A549 (cell line): ENCODE data around the gene CRISP2. TPM values are rescaled to one million over a fixed set of nuclear protein-coding genes. Genes with fewer than 3 reads are reported as not detected.

ENCODE experiments used
- ATAC-seq, 2 experiments: fragments of 200-7000 bp in 1 of 2; fragments of >200 bp in 1 of 2; cut with Nextera tagmentation in 1 of 2; cut with Tn5 transposase in 1 of 2; 3 replicates each; pipeline versions ENCODE4 v1.8.0 to v1.9.1; 2018 to 2020; ENCODE audit warnings: mild to moderate bottlenecking in 1 of 2, moderate library complexity in 1 of 2
- CTCF ChIA-PET: fragments of 300-600 bp; sonication (Branson Sonifier 250); formaldehyde crosslinking; extraction: SDS; loops from one replicate; lab custom pipeline; 2021; ENCODE audit warnings: antibody characterized with exemption, inconsistent platforms; lab: Yijun Ruan, JAX
- POLR2A ChIA-PET: fragments of 350-600 bp; formaldehyde crosslinking; extraction: SDS; loops from one replicate; lab custom pipeline; 2021; ENCODE audit warnings: antibody characterized with exemption, inconsistent platforms; lab: Yijun Ruan, JAX
- DNase-seq, 2 experiments: peaks; one replicate each; pipeline versions ENCODE4 v3.0.0 to v3.0.0-alpha.2; 2011 to 2016; ENCODE audit warnings: low read depth in 1 of 2, low spot score in 1 of 2
- FAIRE-seq: peaks from 2 replicates; lab custom pipeline; 2011; peaks lifted over from hg19 to GRCh38; lab: Jason Lieb, UNC
- H3K27ac ChIP-seq, 2 experiments: fragments of >200 bp; sonication (Bioruptor Twin); formaldehyde crosslinking; 3 replicates each; pipeline ENCODE4 v1.5.1; 2016 to 2017
- H3K4me1 ChIP-seq: fragments of >200 bp; sonication (Bioruptor Twin); formaldehyde crosslinking; 3 replicates; pipeline ENCODE4 v1.6.1; 2016
- H3K4me2 ChIP-seq: fragments of >200 bp; sonication (Bioruptor Twin); formaldehyde crosslinking; 3 replicates; pipeline ENCODE4 v1.6.1; 2016
- H3K4me3 ChIP-seq: fragments of >200 bp; sonication (Bioruptor Twin); formaldehyde crosslinking; 3 replicates; pipeline ENCODE4 v1.5.1; 2016
- H3K9me3 ChIP-seq: fragments of >200 bp; sonication (Bioruptor Twin); formaldehyde crosslinking; 3 replicates; pipeline ENCODE4 v1.6.1; 2016
- CBX2 ChIP-seq: fragments of 200-600 bp; sonication (generic); IDR thresholded peaks from 2 replicates; pipeline ENCODE4 v1.6.1; 2016; ENCODE audit warnings: low read depth, mild to moderate bottlenecking, borderline replicate concordance
- CBX8 ChIP-seq: fragments of 200-600 bp; sonication (generic); IDR thresholded peaks from 2 replicates; pipeline ENCODE4 v1.6.1; 2016
- CHD2 ChIP-seq: fragments of 150-350 bp; IDR thresholded peaks from 2 replicates; pipeline ENCODE4 v1.6.1; 2014; ENCODE audit warnings: low read length; ENCODE audit not compliant: partially characterized antibody
- CHD4 ChIP-seq: fragments of 200-600 bp; sonication (generic); IDR thresholded peaks from 2 replicates; pipeline ENCODE4 v1.6.1; 2016; ENCODE audit warnings: antibody characterized with exemption, mild to moderate bottlenecking, borderline replicate concordance
- EHMT2 ChIP-seq: fragments of 200-600 bp; sonication (generic); IDR thresholded peaks from 2 replicates; pipeline ENCODE4 v1.6.1; 2016; ENCODE audit warnings: antibody characterized with exemption, low read depth, mild to moderate bottlenecking, moderate library complexity
- ESRRA ChIP-seq: fragments of 150-350 bp; IDR thresholded peaks from 2 replicates; pipeline ENCODE4 v1.6.1; 2014; ENCODE audit warnings: mild to moderate bottlenecking, low read length, borderline replicate concordance
- FOXS1 ChIP-seq: fragments of 250-450 bp; sonication (Bioruptor Pico); IDR thresholded peaks from 2 replicates; pipeline ENCODE4 v1.5.0; 2020; ENCODE audit warnings: mild to moderate bottlenecking, moderate library complexity
- GATA3 ChIP-seq: IDR thresholded peaks from 2 replicates; pipeline ENCODE4 v1.6.1; 2012; ENCODE audit warnings: borderline replicate concordance
- HDAC2 ChIP-seq: fragments of 200-600 bp; sonication (generic); IDR thresholded peaks from 2 replicates; pipeline ENCODE4 v1.6.1; 2016
- HEYL ChIP-seq: fragments of 250-450 bp; sonication (Bioruptor Pico); IDR thresholded peaks from 2 replicates; pipeline ENCODE4 v1.8.0; 2021; ENCODE audit warnings: mild to moderate bottlenecking, moderate library complexity
- KDM1A ChIP-seq: fragments of 200-600 bp; sonication (generic); IDR thresholded peaks from 2 replicates; pipeline ENCODE4 v1.6.1; 2016; ENCODE audit warnings: low read depth, mild to moderate bottlenecking
- PHF8 ChIP-seq: fragments of 200-600 bp; sonication (generic); IDR thresholded peaks from 2 replicates; pipeline ENCODE4 v1.6.1; 2016; ENCODE audit warnings: low read depth, mild to moderate bottlenecking, antibody characterized with exemption, moderate library complexity, borderline replicate concordance
- POLR2AphosphoS2 ChIP-seq: conservative IDR thresholded peaks from 2 replicates; pipeline ENCODE4 v1.6.1; 2012; ENCODE audit warnings: low read length, improper control_type of control experiment, inconsistent platforms
- RCOR1 ChIP-seq: fragments of 150-350 bp; IDR thresholded peaks from 2 replicates; pipeline ENCODE4 v1.6.1; 2014; ENCODE audit warnings: antibody characterized with exemption, low read length, low read depth
- SREBF2 ChIP-seq: fragments of 450-650 bp; IDR thresholded peaks from 2 replicates; pipeline ENCODE4 v1.6.1; 2014; ENCODE audit warnings: mild to moderate bottlenecking, moderate library complexity
- TFCP2L1 ChIP-seq: fragments of 250-450 bp; sonication (Bioruptor Pico); IDR thresholded peaks from 2 replicates; pipeline ENCODE4 v1.5.0; 2021; ENCODE audit warnings: mild to moderate bottlenecking
- TP53 ChIP-seq: fragments of 250-450 bp; sonication (Bioruptor Pico); IDR thresholded peaks from 2 replicates; pipeline ENCODE4 v1.5.0; 2021; ENCODE audit warnings: mild to moderate bottlenecking, moderate library complexity
- ZSCAN20 ChIP-seq: fragments of 250-450 bp; sonication (Bioruptor Pico); IDR thresholded peaks from 2 replicates; pipeline ENCODE4 v1.8.0; 2022; ENCODE audit warnings: mild to moderate bottlenecking, moderate library complexity
- whole genome bisulfite sequencing: methylation state at CpG from one replicate; pipeline ENCODE4 v1.1.6; 2017; ENCODE audit errors: missing lambda C conversion rate; 5-methylcytosine and 5-hydroxymethylcytosine counted together
- polyA plus RNA-seq, 4 experiments: library from polyadenylated mRNA; depleted of rRNA in 3 of 4; stranded (reverse); fragments of >200 nt; fragmentation: RNase III in 1 of 4; extraction: RNeasy Plus Mini Kit Qiagen cat#74134 plus additional on column Dnase treatment in 1 of 4; gene quantifications; 2 replicates in 3 of 4; 3 replicates in 1 of 4; pipeline ENCODE4 v1.2.3, GENCODE V29; 2011 to 2017
- TF ChIP-seq, protein P1 (sequence below): fragments of >200 bp; sonication (Bioruptor Twin); formaldehyde crosslinking; IDR thresholded peaks from 3 replicates; pipeline ENCODE4 v1.6.1; 2016
- TF ChIP-seq, protein P2 (sequence below): fragments of 250-450 bp; sonication (Bioruptor Pico); IDR thresholded peaks from 2 replicates; pipeline ENCODE4 v1.5.0; 2021; ENCODE audit warnings: mild to moderate bottlenecking, moderate library complexity, borderline replicate concordance
- TF ChIP-seq, protein P3 (sequence below): IDR thresholded peaks from 2 replicates; pipeline ENCODE4 v1.6.1; 2012
- TF ChIP-seq, protein P4 (sequence below): fragments of 200-600 bp; sonication (generic); IDR thresholded peaks from 2 replicates; pipeline ENCODE4 v1.6.1; 2016; ENCODE audit warnings: antibody characterized with exemption, mild to moderate bottlenecking, moderate library complexity
- TF ChIP-seq, protein P5 (sequence below): IDR thresholded peaks from 2 replicates; pipeline ENCODE4 v1.6.1; 2012; ENCODE audit warnings: low read depth, borderline replicate concordance

The CRISP2 gene
- polyA plus RNA-seq, 2 of the 4 experiments (the other 2 are of a cell fraction), result not detected

DNA sequence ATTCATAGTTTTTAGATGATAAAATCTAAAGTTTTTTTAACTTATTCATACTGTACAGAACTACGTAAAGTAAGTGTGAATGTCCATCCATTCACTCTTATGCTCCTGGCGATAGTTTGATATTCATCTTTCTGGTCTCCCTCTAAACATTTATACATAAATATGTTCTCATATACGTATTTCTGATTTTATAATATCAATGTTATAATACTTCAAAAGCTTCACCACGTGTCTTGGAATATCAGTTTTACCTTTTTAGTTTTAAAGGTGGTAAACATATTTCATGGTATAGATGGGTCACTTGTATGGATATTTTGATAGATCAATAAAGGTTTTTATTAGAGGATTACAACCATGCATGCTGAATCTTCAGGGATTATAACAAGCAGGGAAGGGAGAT is 66.4 kb downstream of the CRISP2 start:
- ATAC-seq (no peak), DNase-seq (no peak), FAIRE-seq (no peak)
- 48% methylated on average over 4 of the region's 4 CpGs for WGBS
- Histone ChIP-seq H3K4me2 (no peak overlapping the region), H3K4me3 (no peak overlapping the region), H3K4me1 (no peaks in the 10 kb centered on the region), H3K9me3 (no peaks in the 10 kb centered on the region), H3K27ac (no peak overlapping the region)
- no peak for TF ChIP-seq CBX8
- TF ChIP-seq, protein P1, sequence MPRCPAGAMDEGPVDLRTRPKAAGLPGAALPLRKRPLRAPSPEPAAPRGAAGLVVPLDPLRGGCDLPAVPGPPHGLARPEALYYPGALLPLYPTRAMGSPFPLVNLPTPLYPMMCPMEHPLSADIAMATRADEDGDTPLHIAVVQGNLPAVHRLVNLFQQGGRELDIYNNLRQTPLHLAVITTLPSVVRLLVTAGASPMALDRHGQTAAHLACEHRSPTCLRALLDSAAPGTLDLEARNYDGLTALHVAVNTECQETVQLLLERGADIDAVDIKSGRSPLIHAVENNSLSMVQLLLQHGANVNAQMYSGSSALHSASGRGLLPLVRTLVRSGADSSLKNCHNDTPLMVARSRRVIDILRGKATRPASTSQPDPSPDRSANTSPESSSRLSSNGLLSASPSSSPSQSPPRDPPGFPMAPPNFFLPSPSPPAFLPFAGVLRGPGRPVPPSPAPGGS, result no peak
- no peak for TF ChIP-seq RCOR1
- no peak for TF ChIP-seq CHD2
- TF ChIP-seq, protein P2, sequence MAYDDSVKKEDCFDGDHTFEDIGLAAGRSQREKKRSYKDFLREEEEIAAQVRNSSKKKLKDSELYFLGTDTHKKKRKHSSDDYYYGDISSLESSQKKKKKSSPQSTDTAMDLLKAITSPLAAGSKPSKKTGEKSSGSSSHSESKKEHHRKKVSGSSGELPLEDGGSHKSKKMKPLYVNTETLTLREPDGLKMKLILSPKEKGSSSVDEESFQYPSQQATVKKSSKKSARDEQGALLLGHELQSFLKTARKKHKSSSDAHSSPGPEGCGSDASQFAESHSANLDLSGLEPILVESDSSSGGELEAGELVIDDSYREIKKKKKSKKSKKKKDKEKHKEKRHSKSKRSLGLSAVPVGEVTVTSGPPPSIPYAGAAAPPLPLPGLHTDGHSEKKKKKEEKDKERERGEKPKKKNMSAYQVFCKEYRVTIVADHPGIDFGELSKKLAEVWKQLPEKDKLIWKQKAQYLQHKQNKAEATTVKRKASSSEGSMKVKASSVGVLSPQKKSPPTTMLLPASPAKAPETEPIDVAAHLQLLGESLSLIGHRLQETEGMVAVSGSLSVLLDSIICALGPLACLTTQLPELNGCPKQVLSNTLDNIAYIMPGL (CRISPR knock-in tag), result no peak
- TF ChIP-seq CBX2, result no peak
- TF ChIP-seq, protein P3, sequence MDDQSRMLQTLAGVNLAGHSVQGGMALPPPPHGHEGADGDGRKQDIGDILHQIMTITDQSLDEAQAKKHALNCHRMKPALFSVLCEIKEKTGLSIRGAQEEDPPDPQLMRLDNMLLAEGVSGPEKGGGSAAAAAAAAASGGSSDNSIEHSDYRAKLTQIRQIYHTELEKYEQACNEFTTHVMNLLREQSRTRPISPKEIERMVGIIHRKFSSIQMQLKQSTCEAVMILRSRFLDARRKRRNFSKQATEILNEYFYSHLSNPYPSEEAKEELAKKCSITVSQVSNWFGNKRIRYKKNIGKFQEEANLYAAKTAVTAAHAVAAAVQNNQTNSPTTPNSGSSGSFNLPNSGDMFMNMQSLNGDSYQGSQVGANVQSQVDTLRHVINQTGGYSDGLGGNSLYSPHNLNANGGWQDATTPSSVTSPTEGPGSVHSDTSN, result no peak
- TF ChIP-seq PHF8, result no peak
- TF ChIP-seq TFCP2L1 (CRISPR knock-in tag), result no peak
- TF ChIP-seq POLR2AphosphoS2, result no peak
- TF ChIP-seq HEYL (CRISPR knock-in tag), result no peak
- ChIA-PET POLR2A (no interaction called here), CTCF (interaction anchor here (1.3 kb wide), 1 partner anchor 40 kb away, joined by 3 read pairs; no protein-coding TSS in a partner anchor)

DNA sequence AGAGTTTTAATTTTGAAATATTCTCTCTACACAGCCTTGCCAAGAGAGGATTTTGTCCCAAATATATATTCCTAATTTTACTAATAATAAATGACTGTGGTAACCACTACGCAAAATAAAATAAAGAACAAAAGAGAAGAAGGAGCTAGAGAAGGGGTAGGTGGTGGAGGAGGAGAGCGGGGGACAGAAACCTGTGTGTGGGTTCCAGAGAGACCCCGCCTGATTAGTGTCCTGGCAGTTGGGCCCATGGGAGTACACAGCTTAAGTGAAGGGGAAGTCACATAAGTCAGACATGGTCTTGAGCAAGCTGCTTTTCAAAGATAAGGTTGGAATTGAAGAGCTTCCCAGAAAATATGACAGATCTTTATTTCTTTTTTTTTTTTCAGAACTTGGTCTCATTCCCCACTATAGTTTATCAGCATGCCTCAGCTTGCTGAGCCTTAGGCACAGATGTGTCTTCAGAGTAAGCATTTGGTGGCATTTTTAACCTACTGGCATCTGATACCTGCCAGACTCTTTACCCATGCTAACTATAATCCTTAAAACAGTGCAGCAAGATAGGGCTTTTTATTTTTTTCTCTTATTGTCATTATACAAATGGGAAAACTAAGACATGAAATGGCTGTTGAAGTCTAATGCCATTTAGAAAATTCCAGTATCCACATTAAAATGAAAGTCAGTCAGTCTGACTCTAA is 67.1 kb downstream of the CRISP2 start:
- 76% methylated on average over 3 of the region's 3 CpGs for WGBS
- POLR2A ChIA-PET, result no interaction called here
- H3K4me1 ChIP-seq, result no peaks in the 10 kb centered on the region
- DNase-seq (no peak), ATAC-seq (no peak), FAIRE-seq (no peak)
- no peak overlapping the region for H3K27ac ChIP-seq
- CTCF ChIA-PET, result no interaction called here
- no peak overlapping the region for H3K4me2 ChIP-seq
- H3K9me3 ChIP-seq, result no peaks in the 10 kb centered on the region
- H3K4me3 ChIP-seq, result no peak overlapping the region
- TF ChIP-seq, protein P4, sequence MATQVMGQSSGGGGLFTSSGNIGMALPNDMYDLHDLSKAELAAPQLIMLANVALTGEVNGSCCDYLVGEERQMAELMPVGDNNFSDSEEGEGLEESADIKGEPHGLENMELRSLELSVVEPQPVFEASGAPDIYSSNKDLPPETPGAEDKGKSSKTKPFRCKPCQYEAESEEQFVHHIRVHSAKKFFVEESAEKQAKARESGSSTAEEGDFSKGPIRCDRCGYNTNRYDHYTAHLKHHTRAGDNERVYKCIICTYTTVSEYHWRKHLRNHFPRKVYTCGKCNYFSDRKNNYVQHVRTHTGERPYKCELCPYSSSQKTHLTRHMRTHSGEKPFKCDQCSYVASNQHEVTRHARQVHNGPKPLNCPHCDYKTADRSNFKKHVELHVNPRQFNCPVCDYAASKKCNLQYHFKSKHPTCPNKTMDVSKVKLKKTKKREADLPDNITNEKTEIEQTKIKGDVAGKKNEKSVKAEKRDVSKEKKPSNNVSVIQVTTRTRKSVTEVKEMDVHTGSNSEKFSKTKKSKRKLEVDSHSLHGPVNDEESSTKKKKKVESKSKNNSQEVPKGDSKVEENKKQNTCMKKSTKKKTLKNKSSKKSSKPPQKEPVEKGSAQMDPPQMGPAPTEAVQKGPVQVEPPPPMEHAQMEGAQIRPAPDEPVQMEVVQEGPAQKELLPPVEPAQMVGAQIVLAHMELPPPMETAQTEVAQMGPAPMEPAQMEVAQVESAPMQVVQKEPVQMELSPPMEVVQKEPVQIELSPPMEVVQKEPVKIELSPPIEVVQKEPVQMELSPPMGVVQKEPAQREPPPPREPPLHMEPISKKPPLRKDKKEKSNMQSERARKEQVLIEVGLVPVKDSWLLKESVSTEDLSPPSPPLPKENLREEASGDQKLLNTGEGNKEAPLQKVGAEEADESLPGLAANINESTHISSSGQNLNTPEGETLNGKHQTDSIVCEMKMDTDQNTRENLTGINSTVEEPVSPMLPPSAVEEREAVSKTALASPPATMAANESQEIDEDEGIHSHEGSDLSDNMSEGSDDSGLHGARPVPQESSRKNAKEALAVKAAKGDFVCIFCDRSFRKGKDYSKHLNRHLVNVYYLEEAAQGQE, result no peak
- TF ChIP-seq, protein P3, result no peak
- TF ChIP-seq ZSCAN20 (CRISPR knock-in tag) (no peak), ESRRA (no peak), CHD4 (no peak), SREBF2 (no peak), KDM1A (no peak), HEYL (CRISPR knock-in tag) (no peak), HDAC2 (no peak), TP53 (no peak), GATA3 (no peak), EHMT2 (no peak), FOXS1 (CRISPR knock-in tag) (no peak)
- TF ChIP-seq, protein P2 (CRISPR knock-in tag), result no peak
- TF ChIP-seq, protein P5, sequence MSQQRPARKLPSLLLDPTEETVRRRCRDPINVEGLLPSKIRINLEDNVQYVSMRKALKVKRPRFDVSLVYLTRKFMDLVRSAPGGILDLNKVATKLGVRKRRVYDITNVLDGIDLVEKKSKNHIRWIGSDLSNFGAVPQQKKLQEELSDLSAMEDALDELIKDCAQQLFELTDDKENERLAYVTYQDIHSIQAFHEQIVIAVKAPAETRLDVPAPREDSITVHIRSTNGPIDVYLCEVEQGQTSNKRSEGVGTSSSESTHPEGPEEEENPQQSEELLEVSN, result no peak
